GM21423 (cell line): Measurements from ENCODE around the gene MMP10.

Experiments
- ATAC-seq: cut with Tn5 transposase; IDR thresholded peaks from one replicate; pipeline ENCODE4 v1.9.1; 2021; ENCODE audit warnings: mild to moderate bottlenecking, moderate library complexity; ENCODE audit not compliant: unreplicated experiment

The MMP10 gene

GRCh38 chr11:102780491-102780918, at the start of gene MMP10:
Gene MMP10 (minus strand): TSS chr11:102780628. CDS start chr11:102780591, 37 bp downstream.
- ATAC-seq, result no peak

DNA sequence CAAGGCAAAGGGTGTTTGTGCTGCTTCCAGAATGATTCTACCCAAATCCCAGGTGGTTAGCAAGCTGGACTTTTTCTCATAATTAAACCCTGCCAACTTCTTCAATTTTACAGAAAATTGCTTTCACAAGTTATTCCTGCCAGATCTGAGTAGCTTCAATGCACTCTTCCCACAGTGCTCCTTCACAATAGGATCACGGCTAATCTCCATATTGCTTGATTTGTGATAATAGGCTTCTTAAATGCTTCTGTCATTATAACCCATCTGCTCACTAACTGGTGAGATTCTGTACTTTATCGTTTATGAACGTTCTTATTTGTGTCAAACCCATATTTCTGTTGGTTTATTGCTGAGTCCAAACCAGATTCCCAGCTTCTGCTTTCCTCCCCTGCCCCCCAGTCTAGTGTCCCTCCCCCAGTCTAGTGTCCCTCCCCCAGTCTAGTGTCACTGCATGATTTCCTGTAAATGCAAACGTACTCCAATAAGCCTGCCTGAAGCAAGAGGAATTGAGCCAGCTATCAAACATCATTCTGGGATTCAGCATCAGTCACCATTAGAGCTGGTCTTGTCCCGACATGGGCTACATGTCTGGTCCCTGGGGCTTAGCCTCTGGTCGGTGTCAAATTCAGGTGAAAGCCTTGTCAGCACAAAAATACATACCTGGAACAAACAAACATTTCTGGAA, 49.0 kb upstream of the MMP10 start:
- no peak for ATAC-seq

GRCh38 chr11:102824556-102824955, 44.1 kb upstream of the MMP10 start:
- no peak for ATAC-seq

- no peak for ATAC-seq
Measured at GRCh38 chr11:102819491-102819890, 39.1 kb upstream of the MMP10 start.

DNA sequence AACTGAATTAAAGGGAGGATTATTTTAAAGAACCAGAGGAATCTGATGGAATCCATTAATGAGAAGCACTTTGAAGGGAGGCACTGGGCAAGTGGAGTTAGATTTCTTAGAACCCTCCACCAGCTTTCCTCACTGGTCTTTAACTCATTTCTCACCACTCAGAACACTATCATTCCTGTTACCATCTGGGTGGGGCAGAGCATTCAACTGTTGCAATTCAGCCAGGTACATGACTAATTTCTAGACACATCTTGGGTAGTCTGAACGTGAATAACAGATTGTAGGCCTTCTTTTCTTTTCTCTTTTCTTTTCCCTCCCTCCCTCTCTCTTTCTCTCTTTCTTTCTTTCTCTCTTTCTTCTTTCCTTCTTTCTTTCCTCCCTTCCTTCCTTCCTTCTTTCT, 33.1 kb upstream of the MMP10 start:
- no peak for ATAC-seq

DNA sequence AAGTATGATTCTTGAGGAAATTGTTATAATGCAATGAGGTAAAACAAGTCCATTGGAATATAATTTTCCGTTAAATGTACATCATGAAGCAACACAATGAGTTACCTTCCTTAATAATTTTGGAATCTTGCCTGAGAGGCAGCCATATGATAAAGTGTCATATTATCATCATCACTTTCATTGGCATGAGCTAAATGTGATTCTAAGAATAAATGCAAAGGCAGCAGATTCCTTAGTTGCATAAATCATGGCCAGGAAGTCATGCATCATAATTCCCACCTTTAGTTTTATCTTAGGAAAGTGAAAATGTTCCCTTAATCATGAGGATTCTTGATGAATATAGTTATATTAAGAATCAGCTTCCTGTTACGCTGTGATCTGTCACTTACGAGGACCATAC, 31.8 kb upstream of the MMP10 start:
- no peak for ATAC-seq

DNA sequence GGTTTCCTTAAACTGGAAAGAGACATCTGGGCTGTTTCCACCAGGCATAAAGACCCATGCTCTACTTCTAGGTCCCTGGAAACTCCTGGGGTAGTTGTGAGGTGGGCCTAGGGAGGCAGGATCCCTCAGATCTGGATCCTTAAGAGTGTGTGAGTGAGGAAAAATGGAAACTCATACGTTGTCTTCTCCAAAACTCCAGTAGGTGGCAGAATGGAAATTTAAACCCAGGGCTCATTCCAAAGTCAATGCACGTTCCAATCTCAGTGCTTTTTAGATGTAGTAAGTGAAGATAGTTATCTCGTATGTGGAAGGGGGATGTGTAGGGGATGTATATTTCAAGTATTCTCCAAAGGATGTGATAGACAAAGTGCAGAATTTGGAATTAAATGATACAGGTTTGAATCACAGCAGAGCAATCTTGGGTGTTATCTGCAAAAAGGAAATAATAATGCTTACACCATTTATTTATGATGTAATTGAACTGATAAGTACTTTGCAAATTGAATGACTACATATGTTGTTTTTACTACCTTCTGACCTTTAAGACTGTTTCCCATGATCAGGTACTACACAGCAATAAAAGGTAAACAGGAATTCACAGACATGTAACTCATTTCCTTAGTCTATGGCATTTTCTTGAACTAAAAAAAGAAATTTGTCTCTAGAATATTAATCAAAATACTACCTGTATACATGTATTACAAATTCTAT, 30.7 kb upstream of the MMP10 start:
- ATAC-seq, result no peak

DNA sequence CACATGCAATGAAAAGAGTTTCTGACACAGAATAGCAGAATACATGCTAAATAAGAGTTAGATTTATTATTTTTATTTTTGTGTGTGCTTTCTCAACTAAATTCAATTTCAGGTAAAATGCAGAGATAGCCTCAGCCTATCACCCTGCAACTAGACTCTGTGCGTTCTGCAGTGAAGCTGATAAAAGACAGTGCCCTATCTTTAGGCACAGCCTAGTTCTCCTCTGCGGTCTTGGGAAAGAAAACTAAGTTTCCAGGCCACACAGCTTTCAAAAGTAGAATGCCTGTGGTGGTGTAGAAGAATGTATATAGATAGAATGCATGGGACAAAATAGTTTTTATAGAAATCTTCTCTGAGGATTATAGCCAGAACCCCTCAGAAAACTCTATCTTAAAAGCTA, 29.5 kb upstream of the MMP10 start:
- no peak for ATAC-seq

GRCh38 chr11:102807921-102808320, 27.5 kb upstream of the MMP10 start:
- peak; percentile 52 for ATAC-seq

- no peak for ATAC-seq
Measured at GRCh38 chr11:102806296-102806695, 25.9 kb upstream of the MMP10 start.

GRCh38 chr11:102802341-102802740, 21.9 kb upstream of the MMP10 start:
- no peak for ATAC-seq

DNA sequence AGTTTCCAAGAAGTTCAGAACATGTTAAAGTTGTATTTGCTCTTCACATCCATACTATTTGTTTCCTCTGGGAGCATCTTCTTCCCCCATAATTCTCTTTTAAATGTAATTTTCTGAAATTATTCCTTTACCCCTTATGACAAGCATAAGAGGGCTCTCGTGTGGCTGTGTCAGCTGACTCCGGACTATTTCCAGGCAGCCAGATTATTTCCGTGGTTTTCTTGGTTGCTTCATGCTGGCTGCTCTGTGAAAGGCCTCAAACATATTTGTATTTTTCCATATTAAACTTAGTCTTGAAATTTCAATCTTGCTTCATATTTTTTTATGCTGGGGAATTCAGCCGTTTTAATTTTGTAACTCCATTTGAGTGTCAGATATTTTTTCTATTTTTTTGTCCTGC, 20.3 kb upstream of the MMP10 start:
- ATAC-seq, result no peak

DNA sequence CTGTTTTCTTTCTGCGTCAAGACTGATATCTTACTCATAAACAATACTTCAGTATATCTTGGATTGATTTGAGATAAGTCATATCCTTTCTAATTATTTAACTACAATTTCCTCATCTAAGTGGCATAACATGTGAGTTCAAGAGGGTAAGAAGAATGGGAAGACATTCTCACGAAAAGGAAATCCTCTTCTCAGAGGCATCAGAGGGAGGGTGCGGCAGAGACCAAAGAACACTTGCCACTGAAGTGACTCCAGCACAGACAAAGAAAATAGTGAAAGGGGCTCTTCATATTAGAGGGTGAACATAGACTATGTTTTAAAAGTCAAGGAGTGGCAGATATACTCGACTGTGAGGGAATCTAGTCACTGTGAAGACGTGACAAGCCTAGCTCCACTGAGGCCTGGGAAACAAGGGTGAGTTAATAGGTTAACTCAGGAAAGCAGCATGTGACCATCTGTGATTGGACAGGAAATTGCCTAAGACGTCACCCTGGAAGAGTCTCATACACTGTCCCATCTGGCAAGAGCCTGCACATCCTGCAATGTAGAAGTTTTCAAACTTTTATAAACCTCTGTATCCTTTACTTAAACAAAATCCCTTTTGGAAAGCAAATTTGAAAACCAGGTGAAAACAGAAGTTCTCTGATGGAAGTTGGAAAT, 19.4 kb upstream of the MMP10 start:
- no peak for ATAC-seq

GRCh38 chr11:102798012-102798746, 17.8 kb upstream of the MMP10 start, which contains the start of gene MMP1:
Gene MMP1 (minus strand): TSS chr11:102798160. CDS start chr11:102798092, 68 bp downstream.
- ATAC-seq, result no peak

GRCh38 chr11:102794382-102794781, 14.0 kb upstream of the MMP10 start:
- ATAC-seq, result peak; percentile 91

DNA sequence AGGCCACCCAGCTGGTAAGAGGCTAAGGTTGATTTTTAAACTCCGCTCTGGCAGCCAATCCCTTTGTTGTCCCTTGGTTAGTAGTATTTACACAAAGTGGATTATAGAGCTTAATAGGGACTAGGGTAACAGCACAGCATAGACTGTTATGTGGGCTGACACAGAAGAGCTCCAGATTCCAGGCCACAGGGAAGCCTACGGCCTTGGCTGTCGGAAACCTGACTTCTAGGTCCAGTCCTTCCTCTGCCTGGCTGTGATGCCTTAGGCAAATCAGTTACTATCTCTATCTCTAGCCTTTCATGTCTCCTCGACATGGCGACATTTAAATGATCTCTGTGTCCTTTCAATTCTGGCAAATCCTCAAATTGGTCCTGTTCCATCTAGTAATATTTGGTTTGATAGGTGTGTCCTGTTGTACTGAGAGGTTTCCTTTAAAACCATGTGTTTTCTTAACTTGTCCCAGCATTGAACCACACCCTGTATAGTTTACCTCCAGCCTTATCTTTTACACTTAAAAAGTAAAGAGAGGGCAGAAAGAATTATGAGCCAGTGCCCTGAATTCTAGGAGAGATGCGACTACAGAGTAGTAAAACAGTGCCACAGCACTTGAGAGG, 13.4 kb upstream of the MMP10 start:
- ATAC-seq, result no peak

DNA sequence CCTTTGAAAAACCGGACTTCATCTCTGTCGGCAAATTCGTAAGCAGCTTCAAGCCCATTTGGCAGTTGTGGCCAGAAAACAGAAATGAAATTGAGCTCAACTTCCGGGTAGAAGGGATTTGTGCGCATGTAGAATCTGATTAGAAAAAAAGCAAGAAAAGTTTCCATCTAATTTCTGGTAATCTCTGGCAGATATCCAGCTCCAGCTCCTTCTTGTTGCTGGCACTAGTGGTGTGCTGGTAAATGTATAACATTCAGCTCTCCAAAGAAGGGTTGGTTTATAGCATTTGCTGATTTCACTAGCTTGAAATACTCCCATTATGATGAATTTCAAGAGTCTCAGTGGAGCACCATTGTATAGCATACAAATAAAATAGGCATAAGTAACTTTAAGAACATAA, 12.2 kb upstream of the MMP10 start:
- no peak for ATAC-seq

GRCh38 chr11:102791271-102792036, 11.0 kb upstream of the MMP10 start:
- no peak for ATAC-seq

- ATAC-seq, result no peak
Measured at GRCh38 chr11:102788334-102788995, 8.0 kb upstream of the MMP10 start.

GRCh38 chr11:102784380-102784779, 4.0 kb upstream of the MMP10 start:
- no peak for ATAC-seq
